Skeletal muscle cell (primary cell): ENCODE measurements around the gene GALNT16.

ENCODE experiments used
- DNase-seq: peaks from one replicate; pipeline ENCODE4 v3.0.0-alpha.2; 2010; ENCODE audit warnings: low read depth
- H3K4me3 ChIP-seq: 2 replicates; pipeline ENCODE4 v1.5.1; 2011; ENCODE audit warnings: low read depth, mild to moderate bottlenecking, control low read depth, low read length, moderate library complexity

Gene GALNT16

DNA sequence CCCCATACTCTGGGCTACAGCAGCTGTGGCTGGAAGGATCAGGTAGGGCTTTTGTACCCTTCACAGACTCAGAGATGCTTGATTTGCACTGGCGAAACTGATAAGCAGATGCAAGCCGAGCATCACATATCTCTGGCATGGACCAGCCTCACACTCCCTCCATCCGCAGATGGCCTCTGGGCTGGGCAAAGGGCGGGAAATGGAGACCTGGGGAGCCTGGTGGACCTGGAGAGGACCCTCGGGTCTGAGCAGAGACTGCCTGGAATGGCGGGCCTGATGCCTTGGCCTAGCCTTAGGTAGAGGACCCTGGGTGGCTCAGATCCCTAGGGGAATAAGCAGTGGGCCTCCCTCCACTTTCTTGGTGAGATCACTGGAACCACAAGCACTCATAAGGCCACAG is 53.2 kb downstream of the GALNT16 start:
- DNase-seq = no peak

DNA sequence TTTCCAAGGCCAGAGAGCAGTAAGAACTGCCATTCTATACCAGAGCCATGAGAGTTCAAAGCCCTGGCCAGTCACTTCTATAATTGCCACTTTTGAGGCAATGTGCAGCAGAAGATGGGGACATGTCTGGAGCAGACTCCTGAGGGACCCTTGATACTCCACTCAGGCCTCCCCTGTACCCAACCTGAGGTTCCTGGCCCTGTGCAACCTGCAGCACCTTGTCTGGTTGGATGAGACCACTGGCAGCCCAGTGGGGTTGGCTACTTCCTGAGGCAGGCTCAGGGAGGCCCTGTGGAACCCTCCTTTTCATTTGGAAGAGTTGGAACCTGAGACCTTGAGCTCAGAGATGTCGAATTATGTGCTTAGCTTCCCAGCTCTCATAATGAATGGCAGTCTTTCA is 54.4 kb downstream of the GALNT16 start:
- DNase-seq = no peak
- H3K4me3 ChIP-seq = no peak overlapping the region

More for the DNA sequence above, 53.2 kb downstream of the GALNT16 start:
- H3K4me3 ChIP-seq = no peak overlapping the region

GRCh38 chr14:69315301-69315700 is 55.3 kb downstream of the GALNT16 start:
- no peak overlapping the region for H3K4me3 ChIP-seq
- DNase-seq = no peak

- no peak for DNase-seq
- H3K4me3 ChIP-seq = no peak overlapping the region
Observed at GRCh38 chr14:69316449-69317101, 56.6 kb downstream of the GALNT16 start.

DNA sequence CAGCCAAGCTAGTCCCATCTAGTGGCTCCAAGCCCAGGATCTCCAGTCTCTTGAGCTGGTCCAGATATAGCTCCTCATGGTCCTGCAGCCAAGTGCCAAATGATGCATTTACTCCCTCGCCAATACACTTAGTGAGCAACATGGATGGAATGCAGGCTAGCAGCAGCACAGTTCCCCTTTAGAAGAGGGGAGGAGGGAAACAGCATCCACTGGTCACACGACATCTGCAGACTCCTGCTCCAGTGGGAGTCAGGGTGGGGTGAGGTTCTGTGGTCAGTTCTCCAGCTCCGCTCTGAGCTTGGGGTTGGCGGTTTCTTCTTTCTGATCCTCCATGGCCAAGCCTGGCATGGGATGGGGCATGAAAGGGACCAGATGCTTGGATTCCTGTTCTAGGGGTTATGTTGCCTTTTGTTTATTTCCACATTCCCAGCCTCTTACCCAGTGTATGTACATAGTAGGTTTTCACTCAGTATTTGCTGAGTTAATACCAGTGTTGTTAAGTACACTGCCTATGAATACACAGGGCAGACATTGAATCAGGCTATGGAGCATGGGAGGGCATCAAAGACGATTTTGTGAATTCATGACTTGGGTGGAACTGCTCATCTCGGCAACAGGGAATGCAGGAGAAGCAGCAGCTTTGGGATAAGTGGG is 57.3 kb downstream of the GALNT16 start:
- DNase-seq = peak; percentile 96

DNA sequence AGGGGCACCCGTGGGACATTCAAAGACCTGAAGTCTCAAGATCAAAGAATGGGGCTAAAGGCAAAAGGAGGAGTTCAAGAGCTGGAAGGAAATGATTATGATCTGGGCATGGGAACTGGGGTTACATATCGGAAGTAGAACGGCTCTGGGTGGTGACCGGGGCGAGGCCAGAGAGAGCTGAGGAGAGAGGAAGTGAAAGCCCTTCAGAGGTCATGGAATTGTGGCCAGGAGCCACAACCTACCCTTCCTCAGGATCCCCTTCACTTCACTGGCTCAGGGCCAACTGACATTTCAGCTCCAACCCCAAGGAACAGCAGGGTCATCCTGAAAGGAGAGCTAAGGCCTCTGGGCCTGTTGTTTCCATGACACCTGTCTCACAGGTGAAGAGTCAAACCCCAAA is 57.8 kb downstream of the GALNT16 start:
- DNase-seq = no peak
- H3K4me3 ChIP-seq = no peak overlapping the region

More for the DNA sequence above, 57.3 kb downstream of the GALNT16 start:
- no peak overlapping the region for H3K4me3 ChIP-seq

DNA sequence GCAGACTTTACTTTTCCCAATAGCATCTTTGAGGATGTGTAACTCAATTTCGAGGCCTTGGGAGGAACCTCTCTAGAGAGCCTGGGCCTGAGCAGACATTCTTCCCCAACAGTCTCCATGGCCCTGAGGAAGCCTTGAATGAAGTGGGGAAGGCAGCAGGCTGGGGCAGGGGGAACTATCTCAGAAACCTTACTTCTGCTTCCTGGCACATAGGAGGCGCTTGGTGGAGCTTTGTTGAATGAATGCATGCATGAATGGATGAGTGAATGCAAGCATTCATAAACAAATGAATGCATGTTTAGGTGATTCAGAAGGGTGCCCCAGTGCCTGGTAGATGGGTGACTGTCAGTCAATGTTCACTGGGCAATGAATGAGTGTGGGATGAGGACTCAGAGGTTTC is 58.3 kb downstream of the GALNT16 start:
- DNase-seq = no peak

GRCh38 chr14:69318901-69319475 is 59.0 kb downstream of the GALNT16 start:
- no peak overlapping the region for H3K4me3 ChIP-seq
- DNase-seq = no peak

More for the DNA sequence above, 58.3 kb downstream of the GALNT16 start:
- no peak overlapping the region for H3K4me3 ChIP-seq

GRCh38 chr14:69319911-69320310 is 60.0 kb downstream of the GALNT16 start:
- H3K4me3 ChIP-seq = no peak overlapping the region
- no peak for DNase-seq

- no peak overlapping the region for H3K4me3 ChIP-seq
- no peak for DNase-seq
Observed at GRCh38 chr14:69320581-69321365, 60.8 kb downstream of the GALNT16 start.

DNA sequence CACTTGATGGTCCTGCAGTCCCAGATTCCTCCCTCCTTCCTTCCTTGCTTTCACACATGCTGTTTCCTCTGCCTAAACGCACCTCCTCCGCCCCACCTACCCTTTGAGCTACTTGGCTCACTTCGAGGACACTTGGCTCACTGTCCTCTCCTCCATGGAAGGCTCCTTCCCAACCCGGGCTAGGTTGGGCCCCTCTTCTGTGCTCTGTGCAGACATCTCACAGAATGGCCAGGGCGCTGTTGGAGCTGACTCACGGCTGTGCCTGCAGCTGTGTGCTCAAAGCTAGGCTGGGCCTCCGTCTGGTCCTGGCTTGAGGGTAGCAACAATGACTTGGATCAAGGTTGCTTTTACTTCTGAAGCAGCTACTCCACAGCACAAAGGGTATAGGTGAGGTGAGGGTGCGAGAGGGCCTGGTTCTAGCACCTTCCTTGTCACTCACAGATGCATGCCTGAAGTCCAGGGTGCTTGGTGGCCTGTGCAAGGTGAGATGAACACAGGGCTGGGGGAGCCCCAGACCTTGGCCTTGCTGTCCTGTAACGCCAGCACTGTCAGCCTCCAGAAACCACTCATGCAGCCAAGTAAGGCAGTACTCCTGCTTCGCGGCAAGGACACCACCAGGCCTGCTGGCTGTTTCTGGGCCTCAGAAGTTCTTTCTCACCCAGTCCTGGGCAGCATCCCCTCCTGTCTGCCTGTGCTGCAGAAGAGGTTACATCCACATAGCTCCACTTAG is 61.8 kb downstream of the GALNT16 start:
- peak; percentile 3 for DNase-seq

GRCh38 chr14:69323266-69323998 is 63.5 kb downstream of the GALNT16 start:
- DNase-seq = no peak
- H3K4me3 ChIP-seq = no peak overlapping the region

More for the DNA sequence above, 61.8 kb downstream of the GALNT16 start:
- no peak overlapping the region for H3K4me3 ChIP-seq

DNA sequence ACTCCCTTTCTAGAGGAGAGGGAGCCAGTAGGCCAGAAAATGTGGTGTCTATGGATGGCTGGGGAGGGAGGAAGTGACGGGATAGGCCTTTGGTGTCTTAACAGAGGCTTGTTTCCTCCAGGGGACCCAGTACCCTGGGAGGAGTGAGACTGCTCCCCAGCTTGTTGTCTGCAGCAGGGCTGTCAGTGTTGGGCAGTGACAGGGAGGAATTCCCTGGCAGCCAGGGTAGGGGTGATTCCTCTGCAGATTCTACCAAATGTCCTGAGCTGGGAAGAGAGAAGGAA is 64.0 kb downstream of the GALNT16 start:
- no peak overlapping the region for H3K4me3 ChIP-seq
- no peak for DNase-seq

DNA sequence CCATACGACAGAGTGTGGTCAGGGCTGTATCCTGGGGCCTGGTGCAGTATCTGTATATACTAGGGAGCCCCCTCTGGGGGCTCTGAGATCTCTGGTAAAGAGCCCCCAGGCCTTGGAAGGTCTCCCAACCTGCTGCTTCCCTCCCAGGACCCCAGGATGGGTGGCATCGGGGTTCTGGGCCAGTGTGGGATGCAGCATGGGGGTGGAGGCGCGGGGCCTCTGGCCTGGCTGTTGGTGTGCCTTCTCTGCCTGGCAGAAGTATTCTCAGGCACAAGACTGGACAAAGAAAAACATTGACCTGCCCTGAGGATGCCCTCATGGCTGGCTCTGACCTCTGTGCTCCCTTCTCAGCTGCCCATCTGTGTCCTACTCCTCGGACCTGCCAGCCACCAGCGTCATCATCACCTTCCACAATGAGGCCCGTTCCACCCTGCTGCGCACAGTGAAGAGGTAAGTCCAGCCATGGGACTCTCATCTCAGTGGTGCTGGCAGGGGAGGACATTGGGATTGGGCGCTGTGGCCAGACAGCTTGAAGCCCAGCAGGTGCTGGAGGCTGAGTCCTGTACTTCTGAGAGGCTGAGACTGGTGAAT is 64.5 kb downstream of the GALNT16 start:
- DNase-seq = no peak
- H3K4me3 ChIP-seq = no peak overlapping the region

DNA sequence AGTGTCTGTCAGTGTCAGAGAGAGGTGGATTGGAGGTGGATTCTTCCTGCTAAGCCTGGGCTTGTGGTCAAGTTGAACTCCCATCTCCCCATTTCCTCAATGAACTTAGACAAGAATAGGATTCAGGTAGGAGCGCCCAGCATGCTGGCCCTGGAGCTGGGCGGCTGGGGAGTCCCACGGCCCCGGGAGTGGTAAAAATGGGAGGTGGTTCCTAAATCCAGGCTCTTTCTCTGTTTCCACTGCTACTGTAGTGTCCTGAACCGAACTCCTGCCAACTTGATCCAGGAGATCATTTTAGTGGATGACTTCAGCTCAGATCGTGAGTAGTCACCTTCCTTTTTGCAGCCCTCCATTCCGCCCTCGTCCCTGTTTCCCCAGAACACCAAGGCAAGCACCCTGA is 65.1 kb downstream of the GALNT16 start:
- no peak for DNase-seq
- H3K4me3 ChIP-seq = no peak overlapping the region

GRCh38 chr14:69325646-69326265 is 65.8 kb downstream of the GALNT16 start:
- no peak for DNase-seq
- no peak overlapping the region for H3K4me3 ChIP-seq

- H3K4me3 ChIP-seq = no peak overlapping the region
- no peak for DNase-seq
Observed at GRCh38 chr14:69326611-69327010, 66.7 kb downstream of the GALNT16 start.

- no peak overlapping the region for H3K4me3 ChIP-seq
- no peak for DNase-seq
Observed at GRCh38 chr14:69327507-69327906, 67.5 kb downstream of the GALNT16 start.
